SK-N-DZ (cell line): ENCODE measurements around the gene FAM136A. TPM values are rescaled to one million over a fixed set of nuclear protein-coding genes. Genes with fewer than 3 reads are reported as not detected.
"Not testable (repeated sequence)": the region's sequence is repeated elsewhere in the genome, so short reads cannot be mapped to it uniquely, and the experiment has no call there.

Experiments
- DNase-seq: peaks from one replicate; pipeline ENCODE4 v3.0.0-alpha.2; 2015; ENCODE audit warnings: low spot score
- polyA plus RNA-seq, 2 experiments: library from polyadenylated mRNA; depleted of rRNA; stranded (reverse); fragments of >200 nt; gene quantifications; 2 replicates each; pipeline ENCODE4 v1.2.3, GENCODE V29; 2014

FAM136A gene
- polyA plus RNA-seq (2014; cell fraction: cytosol; rRNA removed) = 58.6 and 71.3 TPM in 2 replicates
- polyA plus RNA-seq (2014; cell fraction: nucleus; rRNA removed) = 45.2 and 51.3 TPM in 2 replicates

DNA sequence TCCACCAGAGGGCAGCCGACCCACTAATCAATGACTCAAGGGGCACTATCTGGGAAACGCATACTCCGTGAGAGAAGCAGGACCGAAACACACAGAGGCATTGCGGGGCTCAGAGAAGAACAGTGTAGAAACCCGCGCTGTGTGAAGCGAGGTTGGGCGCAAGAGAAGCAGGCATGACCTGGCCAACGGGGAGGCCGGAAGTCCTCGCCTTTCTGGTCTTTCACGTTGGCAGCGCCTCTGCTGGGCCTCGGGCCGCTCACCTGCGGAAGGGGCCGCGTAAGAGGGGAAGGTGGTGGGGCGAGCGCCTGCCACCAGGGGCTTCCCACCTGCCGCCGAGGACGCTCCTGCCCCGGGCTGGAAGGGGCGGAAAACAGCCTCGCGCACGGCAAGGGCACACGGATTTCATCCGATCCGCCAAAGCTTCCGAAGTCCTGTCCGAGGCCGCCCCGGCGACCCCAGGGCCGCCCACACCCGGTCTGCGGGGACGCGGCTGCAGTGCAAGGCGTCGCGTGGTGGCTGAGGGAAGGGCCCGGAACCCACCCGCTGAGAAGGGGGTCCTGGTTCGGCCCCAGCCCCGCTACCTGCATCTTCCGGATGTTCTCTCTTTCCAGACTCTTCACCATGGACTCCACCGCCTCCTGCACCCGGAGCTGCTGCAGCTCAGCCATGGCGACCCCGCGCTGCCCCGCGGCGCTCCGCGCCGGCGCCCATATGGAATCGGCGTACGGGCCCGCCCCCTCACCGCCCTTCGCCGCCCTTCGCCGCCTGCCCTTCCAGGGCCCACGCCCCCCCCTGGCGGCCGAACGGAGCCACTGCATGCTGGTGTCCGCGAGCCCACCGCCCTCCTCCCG lies at the start of gene FAM136A:
Gene FAM136A, minus strand, starts transcription at position 724 of the 851 bp plus-strand sequence. Its CDS starts 56 bp downstream, at position 668.
- DNase-seq = peak; percentile 84

DNA sequence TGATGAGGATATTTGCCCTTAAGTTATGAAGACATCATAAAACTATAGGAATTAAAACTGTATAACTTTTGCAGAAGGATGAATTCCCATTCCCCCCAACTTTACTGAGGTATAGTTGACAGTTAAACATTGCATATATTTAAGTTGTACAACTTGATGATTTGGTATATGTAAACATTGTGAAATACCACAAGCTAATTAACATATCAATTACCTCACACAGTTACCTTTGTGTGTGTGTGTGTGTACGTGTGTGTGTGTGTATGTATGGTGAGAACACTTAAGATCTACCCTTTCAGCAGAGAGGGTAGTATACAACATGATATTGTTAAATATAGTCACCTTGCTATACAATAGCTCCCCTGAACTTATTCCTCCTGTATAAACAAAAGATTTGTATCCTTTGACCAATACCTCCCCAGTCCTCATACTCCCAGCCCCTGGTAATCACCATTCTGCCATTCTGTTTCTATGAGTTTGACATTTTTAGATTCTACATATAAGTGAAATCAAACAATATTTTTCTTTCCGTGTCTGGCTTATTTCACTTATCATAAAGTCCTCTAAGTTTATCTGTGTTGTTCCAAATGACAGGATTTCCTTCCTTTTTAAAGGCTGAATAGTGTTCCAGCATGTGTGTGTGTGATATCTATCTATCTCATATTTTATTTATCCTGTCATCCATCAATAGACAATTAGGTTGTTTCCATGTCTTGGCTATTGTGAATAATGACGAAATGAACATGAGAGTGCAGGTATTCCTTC lies 48.2 kb upstream of the FAM136A start:
- DNase-seq = no peak

DNA sequence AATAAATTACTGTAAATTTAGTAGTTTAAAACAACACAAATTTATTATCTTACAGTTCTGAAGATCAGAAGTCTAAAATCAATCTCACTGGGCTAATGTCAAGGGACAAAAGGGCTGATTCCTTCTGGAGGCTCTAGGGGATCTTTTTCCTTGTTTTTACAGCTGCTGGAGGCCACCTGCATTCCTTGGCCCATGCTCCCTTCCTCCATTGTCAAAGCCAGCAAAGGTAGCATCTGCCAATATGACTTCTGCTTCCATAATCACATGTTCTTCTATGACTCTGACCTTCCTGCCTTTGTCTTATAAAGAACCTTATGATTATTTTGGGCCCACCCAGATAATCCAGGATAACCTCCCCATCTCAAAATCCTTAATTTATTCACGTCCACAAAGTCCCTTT lies 46.0 kb upstream of the FAM136A start:
- DNase-seq = no peak

DNA sequence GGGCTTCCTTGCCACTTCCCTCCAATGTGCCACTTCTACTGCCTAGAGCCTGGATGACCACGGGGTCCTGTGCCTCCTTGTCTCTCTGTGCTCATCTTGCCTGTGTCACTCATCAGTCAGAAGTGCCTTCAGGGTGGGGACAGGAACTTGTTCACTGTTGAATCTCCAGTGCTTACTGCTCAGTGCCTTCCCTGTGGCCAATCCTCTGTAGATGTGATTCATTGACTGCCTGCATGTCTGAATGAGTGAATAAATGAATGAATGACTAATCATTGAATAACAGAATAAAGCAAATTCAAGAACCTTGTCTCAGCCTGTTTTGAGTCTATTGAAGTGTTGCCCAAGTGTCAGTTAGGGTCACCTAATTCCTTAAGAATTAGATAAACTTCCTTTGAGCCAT lies 42.3 kb upstream of the FAM136A start:
- DNase-seq = no peak

DNA sequence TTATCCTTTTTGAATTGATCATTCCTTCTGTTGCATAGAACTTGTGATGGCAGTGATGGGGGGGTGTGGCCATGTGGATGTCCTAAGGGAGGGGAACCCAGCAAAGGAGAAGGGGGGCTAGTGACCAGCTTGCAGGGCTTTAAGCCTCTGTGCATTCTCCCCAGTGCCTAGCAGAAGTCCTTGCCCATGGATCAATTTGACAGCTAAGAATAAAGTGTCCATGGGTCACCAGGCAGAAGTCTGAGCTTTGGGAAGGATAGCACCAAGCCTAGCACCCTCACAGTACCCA lies 39.6 kb upstream of the FAM136A start:
- no peak for DNase-seq

DNA sequence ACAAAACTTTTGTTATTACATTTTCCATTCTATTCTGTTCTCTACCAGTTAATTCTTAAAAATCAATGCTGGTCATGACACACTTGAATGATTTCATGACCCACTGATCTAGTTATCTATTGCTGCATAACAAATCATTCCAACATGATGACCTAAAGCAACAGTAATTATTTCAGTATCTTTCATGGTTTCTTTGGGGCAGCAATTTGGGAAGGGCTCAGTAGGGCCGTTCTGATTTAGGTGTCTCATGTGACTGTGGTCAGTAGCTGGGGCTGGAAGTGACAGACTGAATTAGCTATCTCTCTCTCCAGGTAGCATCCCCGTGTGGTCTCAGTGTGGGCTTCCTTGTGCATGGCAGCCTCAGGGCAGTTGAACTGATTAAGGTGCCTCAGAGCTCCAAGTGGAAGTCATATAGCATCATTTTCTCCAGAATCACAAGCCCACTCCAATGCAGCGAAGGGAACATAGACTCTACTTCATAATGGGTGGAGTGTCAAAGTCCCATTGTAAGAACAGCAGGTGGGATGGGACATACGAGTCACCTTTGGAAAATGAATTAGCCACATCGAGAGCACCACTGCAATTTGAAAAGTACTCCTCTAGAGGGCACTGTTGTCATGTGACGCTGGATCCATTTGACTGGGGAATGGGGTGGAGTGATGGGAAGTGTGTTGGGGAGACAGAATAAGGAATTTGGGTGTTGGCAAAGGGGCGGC lies 39.1 kb upstream of the FAM136A start:
- peak; percentile 43 for DNase-seq

DNA sequence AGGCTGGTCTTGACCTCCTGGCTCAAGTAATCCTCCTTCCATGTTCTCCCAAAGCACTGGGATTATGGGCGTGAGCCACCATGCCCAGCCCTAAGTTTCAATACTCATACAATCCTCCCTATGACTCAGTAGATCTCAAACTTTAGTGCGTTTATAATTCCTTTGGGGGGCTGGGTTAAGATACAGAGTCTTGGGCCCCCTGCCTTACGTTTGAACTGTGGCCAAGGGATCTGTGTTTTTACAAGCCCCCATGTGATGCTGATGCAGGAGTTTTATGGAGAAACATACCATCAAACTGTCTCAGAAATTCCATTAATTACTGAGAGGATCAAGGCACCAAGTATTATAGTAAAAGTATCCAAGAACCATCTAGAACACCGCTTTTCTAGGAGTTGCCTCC lies 38.2 kb upstream of the FAM136A start:
- no peak for DNase-seq

DNA sequence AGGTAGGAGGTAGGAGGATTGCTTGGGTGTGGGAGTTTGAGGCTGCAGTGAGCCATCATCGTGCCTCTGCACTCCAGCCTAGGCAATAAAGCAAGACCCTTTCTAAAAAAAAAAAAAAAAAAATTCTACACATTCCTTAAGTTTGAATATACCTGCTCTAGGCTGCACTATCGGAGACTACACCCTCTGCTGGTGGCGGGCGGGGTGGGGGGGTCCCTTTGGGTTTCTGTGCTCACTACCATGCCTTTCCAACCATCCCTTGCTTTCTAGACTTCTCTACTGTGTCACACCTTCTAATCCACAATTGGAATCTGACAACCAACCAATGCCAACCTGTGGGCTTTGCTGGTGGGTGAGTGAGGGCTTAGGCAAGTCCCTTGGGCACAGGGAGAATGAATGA lies 34.7 kb upstream of the FAM136A start:
- no peak for DNase-seq

DNA sequence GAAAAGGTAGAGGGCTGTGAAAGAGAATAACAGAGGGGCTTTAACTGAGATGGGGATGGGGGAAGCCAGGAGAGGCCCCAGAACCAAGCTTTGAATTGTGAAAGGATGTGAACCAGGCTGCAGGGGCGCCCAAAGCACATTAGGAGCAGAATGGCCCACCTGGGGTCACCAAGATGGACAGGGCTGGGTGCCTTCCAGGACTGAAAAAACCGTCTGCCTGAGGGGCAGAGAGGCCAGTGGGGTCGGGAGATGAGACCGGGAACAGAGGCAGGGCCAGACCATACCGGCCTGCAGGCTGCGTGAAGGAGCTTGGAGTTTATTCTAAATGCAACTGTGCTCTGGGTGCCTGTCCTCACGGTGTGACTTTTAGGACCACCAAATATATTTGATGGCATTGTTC lies 29.1 kb upstream of the FAM136A start:
- no peak for DNase-seq

DNA sequence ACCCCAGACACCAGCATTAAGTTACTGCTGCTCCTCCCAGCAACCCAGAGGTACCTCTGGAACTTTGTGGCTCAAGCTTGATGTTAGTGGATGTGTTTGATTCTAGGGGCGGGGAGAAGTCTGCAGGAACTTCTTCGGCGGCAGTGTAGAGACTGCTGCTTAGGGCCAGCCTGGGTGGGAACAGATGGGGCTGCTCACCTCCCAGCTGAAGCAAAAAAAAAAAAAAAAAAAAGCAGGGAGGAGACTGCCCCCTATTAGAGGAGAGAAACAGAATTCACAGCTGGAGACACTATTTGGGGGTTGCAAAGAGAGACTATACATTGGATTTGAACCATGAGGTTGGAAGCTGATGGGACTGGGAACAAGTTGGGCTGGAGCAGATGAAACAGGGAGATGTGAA lies 28.6 kb upstream of the FAM136A start:
- no peak for DNase-seq

DNA sequence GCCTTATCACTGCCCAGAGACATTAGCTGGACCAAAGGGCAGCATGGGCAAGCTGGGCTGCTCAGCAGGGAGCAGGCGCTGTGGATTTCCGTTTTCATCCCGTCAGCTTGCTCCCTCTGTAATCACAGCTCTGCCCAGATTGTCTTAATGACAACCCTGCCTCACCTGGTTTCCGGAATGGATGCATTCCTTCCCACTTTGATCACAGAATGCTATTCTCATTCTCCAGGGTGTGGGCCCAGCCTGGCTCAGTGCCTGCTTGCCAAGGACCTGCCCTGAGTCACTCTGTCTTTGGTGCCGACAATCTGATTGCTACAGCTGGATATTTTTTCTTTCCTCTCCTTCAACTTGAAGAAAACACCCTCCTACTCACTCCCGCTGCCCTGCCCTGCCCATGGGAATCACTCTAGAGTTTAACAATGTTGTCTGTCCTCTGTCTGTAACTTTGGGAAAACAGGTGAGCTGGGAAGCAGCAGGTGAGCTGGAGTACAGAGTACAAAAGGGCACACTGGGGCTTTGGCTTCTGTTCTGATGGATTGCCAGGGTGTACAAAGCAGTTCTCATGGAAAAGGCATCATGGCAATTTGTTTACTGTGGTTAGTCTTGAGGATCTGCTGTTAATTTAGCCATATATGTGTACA lies 27.2 kb upstream of the FAM136A start:
- DNase-seq = no peak

DNA sequence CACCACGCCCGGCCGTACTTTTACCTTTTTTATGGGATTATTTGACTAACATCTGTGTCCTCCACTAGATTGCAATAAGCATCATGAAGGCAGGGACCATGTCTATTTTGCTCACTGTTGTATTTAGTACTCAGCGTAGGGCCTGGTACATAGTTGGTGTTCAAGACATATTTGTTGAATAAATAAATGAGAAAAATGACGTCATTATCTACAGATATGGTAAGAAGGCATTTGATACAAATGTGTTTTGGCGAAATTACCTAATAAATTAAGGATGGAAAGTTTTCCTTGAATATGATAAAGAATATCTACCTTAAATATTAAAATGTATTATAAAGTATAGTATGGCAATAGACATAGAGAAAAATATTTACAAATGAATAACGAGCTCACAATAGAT lies 24.0 kb upstream of the FAM136A start:
- no peak for DNase-seq

DNA sequence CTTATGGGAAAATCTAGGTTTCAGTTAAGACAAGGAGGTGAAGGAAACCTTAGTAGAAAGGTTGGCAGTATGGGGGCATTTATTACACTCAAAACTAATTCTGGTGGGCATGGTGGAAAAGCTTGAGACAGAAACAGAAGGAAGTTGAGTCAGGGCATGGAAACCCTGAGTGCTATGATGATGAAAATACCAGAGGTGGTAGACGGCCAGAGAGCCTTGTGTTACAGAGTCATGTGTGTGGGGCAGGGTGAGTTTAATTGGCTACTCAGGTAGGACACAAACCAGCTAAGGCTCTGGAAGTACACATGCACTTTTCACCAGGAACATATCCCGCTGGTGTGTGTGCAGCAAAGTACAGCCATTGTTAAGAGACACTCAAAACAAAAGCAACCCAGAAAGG lies 20.7 kb upstream of the FAM136A start:
- no peak for DNase-seq

DNA sequence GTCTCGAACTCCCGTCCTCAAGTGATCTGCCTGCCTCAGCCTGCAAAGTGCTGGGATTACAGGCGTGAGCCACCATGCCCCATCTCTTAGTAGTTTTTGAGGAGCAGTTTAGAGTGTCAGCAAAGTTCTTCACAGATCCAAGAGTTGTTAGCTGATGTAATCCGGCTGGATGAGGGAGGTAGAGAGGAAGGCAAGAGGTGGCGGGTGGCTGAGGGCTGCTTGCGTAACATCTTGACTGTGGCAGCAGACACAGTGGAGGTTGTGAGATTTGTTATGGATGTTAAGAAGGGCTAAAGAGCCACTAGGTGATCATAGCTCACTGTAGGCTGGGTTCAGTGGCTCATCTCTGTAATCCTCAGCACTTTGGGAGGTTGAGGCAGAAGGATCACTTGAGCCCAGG lies 19.5 kb upstream of the FAM136A start:
- DNase-seq = no peak

DNA sequence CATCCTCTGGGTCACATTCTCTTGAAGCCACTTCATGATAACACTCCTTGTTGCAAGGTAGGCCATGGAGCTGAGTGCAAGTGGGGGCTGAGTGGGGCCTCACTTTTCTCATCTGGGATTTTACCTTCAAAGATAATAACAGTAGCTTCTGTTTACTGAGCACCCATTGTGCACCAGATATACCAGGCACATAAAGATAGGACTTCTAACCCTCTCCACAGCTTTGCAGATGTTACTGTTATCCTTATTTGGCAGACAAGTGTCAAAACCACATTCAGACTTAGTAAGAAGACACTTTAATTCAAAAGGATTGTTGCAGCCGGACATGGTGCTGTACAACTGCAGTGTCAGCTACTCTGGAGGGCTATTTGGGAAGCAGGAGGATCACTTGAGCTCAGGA lies 12.8 kb upstream of the FAM136A start:
- no peak for DNase-seq

DNA sequence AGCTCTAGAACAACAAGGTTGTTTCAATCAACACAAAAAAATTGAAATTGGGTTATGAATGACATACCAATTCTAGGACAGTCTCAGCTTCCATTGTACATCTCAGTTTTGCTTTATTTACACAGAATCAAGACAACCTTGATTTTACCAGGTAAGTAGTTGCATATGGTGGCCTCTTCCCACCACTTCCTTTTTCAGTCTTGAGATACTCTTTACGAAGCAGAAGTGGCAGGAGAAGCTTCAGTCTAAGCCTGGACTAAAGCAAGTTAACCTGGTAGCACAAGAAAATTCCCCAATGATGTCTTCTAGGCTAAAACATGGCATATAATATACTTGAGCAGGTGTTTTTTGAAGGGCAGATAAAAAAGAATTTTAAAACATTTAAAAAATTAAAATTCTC lies 10.7 kb upstream of the FAM136A start:
- DNase-seq = no peak

DNA sequence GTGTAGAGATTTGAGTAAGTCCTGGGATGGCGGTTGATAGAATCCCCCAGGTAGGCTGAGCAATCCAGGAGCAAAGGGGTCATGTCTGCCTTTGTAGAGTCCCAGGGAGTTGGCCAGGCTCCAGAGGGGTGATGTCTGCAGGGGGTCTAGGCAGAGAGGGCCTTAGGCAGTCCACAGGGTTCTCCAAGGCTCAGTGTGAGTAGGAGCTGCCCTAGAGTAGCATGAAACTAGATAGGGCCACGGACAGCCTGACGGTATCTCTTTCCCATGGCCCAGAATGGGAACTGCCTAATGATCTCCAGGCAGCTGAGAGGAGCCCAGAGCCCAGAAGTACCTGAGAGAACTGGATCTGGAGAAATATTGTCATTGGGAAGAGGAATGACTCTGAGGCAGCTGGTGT lies 9.0 kb upstream of the FAM136A start:
- no peak for DNase-seq

DNA sequence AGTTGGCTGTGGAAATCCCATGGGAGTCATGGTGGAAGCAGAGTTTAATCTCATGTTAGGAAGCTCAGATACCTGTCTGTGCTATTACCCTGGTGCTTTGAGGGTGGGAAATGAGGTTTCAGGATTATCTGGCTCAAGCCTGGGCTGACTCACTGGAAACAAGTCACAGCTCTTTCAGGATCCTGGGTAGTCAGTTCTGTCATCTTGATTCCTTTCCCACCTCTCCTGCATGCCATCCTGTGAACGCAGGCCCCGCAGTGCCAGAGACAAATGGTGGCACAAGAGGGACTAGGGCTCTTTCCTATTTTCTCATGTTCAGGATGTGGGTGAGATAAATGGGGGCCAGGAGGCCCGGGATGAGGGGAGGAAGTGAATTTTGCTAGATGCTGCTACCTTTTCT lies 3.7 kb upstream of the FAM136A start:
- DNase-seq = no peak

DNA sequence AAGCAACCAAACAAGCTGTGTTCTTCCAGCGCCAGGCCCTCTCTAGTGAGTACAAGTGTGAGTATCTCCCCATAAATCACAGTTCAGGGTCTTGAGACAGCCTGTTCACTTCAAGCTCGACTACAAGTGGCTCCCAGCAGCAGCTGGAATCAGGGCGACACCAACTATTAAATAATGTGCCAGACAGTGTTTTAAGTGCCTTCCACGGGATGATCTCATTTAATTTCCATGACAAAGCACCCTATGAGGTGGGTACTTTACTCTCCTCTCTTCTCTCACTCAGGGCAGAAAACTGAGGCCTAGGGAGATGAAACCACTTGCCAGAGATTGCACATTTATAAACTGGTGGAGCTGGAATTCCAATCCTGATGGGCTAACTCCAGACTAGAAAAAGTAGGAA lies 2.6 kb upstream of the FAM136A start:
- DNase-seq = no peak

DNA sequence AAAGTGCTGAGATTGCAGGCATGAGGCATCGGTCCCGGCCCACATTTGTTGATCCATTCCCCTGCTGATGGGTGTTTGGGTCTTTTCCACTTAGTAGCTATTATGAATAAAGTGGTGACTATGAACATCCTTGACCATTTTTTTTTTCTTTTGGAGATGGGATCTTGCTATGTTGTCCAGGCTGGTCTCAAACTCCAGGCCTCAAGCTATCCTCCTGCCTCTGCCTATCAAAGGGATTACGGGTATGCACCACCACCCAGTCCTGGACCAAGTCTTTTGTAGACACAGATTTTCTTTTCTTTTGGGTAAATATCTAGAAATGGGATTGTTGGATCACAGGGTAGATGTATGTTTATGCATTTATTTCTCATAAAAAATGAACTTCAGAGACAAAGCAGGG lies 1.3 kb upstream of the FAM136A start:
- DNase-seq = no peak

DNA sequence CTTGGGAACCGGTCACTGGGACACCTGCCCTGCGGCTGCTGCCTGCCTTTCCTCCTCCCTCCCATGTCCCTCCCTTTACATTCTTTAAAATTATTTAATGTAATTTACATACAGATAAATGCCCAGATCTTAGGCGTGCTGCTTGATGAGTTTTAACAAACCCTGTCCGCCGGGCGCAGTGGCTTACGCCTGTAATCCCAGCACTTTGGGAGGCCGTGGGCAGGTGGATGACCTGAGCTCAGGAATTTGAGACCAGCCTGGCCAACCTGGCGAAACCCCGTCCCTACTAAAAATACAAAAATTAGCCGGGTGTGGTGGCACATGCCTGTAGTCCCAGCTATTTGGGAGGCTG lies 304 bp upstream of the FAM136A start:
- not testable (repeated sequence) for DNase-seq

DNA sequence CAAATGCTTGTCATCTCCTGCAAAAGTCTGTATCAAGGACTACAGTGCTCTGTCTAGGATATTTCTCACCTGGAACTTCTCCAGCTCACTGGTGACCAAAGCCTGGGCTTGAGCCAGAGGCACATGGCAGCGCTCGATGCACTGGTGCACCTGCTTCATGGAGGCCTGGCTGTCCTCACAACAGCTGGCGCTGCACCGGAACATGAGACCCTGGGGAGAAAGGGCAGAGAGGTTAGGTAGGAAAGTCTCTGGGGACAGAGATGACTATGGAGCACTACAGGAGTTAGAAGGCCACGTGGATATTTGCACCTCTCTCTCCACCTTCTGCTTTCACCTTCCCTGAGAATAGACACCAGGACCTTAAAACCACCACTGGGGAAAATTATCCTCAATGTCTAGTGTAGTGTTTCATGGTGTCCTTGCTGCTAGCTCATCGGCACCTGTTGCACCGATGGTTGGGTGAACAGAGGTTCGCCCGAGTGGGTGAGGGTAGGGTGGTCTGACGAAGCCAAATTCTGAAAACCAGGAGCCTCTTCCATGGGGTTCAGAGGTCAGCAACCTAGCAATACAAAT lies 1.0 kb downstream of the FAM136A start:
- no peak for DNase-seq
